Measurements from ENCODE around the gene PLEKHA5. TPM values are rescaled to one million over a fixed set of nuclear protein-coding genes. Genes with fewer than 3 reads are reported as not detected.

PLEKHA5 gene
- total and polyA plus RNA-seq, 2 experiments from 2014 or later: 82.8 to 112 TPM

GRCh38 chr12:19093218-19093617 is 36.3 kb upstream of the PLEKHA5 start:
- Mint-ChIP-seq H3K27ac (no peak overlapping the region), H3K9me3 (no peaks in the 10 kb centered on the region; the same call in 2 of the 3 replicates), H3K4me1 (no peaks in the 10 kb centered on the region), H3K36me3 (ENCODE audit: low read depth) (no peaks in the 10 kb centered on the region), H3K4me3 (no peak overlapping the region), H3K27me3 (ENCODE audit: insufficient read depth, low read depth, poor library complexity) (no peaks in the 10 kb centered on the region)
- Histone ChIP-seq H3K4me3 (no peak overlapping the region), H3K36me3 (ENCODE audit: insufficient read depth) (no peaks in the 10 kb centered on the region), H3K27me3 (ENCODE audit: insufficient read depth) (no peaks in the 10 kb centered on the region), H3K9me2 (ENCODE audit: insufficient read depth) (0 out of 2 replicates have a peak, but pooled peaks cover 3% of the 10 kb centered on the region), H3K4me2 (no peak overlapping the region), H3K4me1 (ENCODE audit: insufficient read depth) (0 out of 2 replicates have a peak, but pooled peaks cover 5% of the 10 kb centered on the region), H3K79me2 (replicated peaks; ENCODE audit: insufficient read depth) (no peaks in the 10 kb centered on the region), H3F3A (replicated peaks; ENCODE audit: low read depth) (no peaks in the 10 kb centered on the region), H3K27ac (ENCODE audit: low read depth) (no peak overlapping the region), H4K20me1 (replicated peaks; ENCODE audit: insufficient read depth) (no peaks in the 10 kb centered on the region), H2AFZ (no peak overlapping the region)
- ATAC-seq (no peak), DNase-seq (ENCODE audit: low spot score) (no peak)
- TF ChIP-seq EZH2phosphoT487 (IDR thresholded peaks at IDR 0.05; ENCODE audit: unreplicated experiment) (no peak), POLR2AphosphoS5 (IDR thresholded peaks at IDR 0.05; ENCODE audit: low read depth) (no peak), ZNF331 (CRISPR knock-in tag; IDR thresholded peaks at IDR 0.05; ENCODE audit: low read depth) (no peak), CTCF (conservative IDR thresholded peaks at IDR 0.05; ENCODE audit: low read depth in 2 of 2) (no peak), ETS1 (IDR thresholded peaks at IDR 0.05) (no peak), STAT1 (IDR thresholded peaks at IDR 0.05; ENCODE audit: unreplicated experiment) (no peak), CREB1 (CRISPR knock-in tag; IDR thresholded peaks at IDR 0.05; ENCODE audit: low read depth) (no peak), ZNF114 (CRISPR knock-in tag; IDR thresholded peaks at IDR 0.05) (no peak)

- H3K4me2 ChIP-seq: no peak overlapping the region
- Mint-ChIP-seq H3K4me1 (no peaks in the 10 kb centered on the region), H3K27ac (no peak overlapping the region), H3K4me3 (no peak overlapping the region), H3K27me3 (ENCODE audit: insufficient read depth, low read depth, poor library complexity) (no peaks in the 10 kb centered on the region), H3K9me3 (no peaks in the 10 kb centered on the region; the same call in 2 of the 3 replicates), H3K36me3 (ENCODE audit: low read depth) (no peaks in the 10 kb centered on the region)
- H3F3A ChIP-seq (replicated peaks; ENCODE audit: low read depth): no peaks in the 10 kb centered on the region
- H3K27ac ChIP-seq (ENCODE audit: low read depth): no peak overlapping the region
- H4K20me1 ChIP-seq (replicated peaks; ENCODE audit: insufficient read depth): no peaks in the 10 kb centered on the region
- no peaks in the 10 kb centered on the region for H3K36me3 ChIP-seq (ENCODE audit: insufficient read depth)
- H3K9me2 ChIP-seq (ENCODE audit: insufficient read depth): 0 out of 2 replicates have a peak, but pooled peaks cover 3% of the 10 kb centered on the region
- H3K27me3 ChIP-seq (ENCODE audit: insufficient read depth): no peaks in the 10 kb centered on the region
- no peak overlapping the region for H2AFZ ChIP-seq
- no peak for ATAC-seq
- no peak overlapping the region for H3K4me3 ChIP-seq
- DNase-seq (ENCODE audit: low spot score): no peak
- H3K4me1 ChIP-seq (ENCODE audit: insufficient read depth): 0 out of 2 replicates have a peak, but pooled peaks cover 5% of the 10 kb centered on the region
- no peaks in the 10 kb centered on the region for H3K79me2 ChIP-seq (replicated peaks; ENCODE audit: insufficient read depth)
- TF ChIP-seq ETS1 (IDR thresholded peaks at IDR 0.05) (no peak), ZNF114 (CRISPR knock-in tag; IDR thresholded peaks at IDR 0.05) (no peak), CTCF (conservative IDR thresholded peaks at IDR 0.05; ENCODE audit: low read depth in 2 of 2) (no peak), CREB1 (CRISPR knock-in tag; IDR thresholded peaks at IDR 0.05; ENCODE audit: low read depth) (no peak)
These were observed 34.2 kb upstream of the PLEKHA5 start for GRCh38 chr12:19095331-19095730.

Measured in GM23338 (cell line).